ENCODE results near the gene MSRB3. TPM values are rescaled to one million over a fixed set of nuclear protein-coding genes. Genes with fewer than 3 reads are reported as not detected.

Gene MSRB3
- total RNA-seq, 1 donor from 2014 or later = 52.5 TPM

DNA sequence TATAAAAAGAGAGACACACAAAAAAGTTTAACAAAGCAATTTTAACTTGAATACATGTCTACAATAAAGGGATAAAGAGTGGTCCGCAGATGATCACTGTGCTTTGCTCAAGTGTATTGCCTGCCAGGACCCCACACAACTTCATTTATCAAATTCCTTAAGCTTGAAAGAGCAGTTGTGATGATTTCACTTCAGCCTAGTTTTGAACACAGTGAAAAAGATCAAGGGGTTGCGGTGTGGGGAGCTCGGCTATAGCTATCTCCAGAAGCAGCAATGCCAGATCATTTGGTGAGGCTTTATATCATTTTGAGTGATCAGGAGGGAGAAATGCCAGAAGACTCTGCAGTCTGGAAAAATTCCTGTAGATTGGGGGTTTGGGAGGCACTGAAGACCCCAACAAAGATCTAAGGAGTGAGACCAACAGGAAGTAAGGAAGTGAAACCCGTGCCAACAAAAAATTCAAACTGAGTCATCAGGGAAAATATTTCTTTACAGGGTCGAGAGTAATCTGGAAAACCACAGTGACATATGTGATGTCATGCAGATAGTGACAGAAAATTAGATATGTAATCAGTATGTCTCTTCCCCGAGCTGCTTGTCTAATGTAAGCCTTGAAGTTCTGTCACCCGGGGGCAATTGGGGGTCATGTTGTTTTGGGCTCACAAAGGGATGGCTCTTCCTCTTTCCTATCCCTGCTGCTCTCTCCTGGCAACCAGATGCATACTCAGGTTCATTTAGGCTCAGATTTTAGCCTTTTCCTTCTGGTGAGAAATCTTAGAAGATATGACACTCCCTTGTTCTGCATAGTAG lies 221.8 kb downstream of the MSRB3 start:
- no peaks in the 10 kb centered on the region for H3K27me3 ChIP-seq
- H3K4me3 ChIP-seq = no peak overlapping the region
- TF ChIP-seq, protein P1, sequence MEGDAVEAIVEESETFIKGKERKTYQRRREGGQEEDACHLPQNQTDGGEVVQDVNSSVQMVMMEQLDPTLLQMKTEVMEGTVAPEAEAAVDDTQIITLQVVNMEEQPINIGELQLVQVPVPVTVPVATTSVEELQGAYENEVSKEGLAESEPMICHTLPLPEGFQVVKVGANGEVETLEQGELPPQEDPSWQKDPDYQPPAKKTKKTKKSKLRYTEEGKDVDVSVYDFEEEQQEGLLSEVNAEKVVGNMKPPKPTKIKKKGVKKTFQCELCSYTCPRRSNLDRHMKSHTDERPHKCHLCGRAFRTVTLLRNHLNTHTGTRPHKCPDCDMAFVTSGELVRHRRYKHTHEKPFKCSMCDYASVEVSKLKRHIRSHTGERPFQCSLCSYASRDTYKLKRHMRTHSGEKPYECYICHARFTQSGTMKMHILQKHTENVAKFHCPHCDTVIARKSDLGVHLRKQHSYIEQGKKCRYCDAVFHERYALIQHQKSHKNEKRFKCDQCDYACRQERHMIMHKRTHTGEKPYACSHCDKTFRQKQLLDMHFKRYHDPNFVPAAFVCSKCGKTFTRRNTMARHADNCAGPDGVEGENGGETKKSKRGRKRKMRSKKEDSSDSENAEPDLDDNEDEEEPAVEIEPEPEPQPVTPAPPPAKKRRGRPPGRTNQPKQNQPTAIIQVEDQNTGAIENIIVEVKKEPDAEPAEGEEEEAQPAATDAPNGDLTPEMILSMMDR (IDR thresholded peaks at IDR 0.05) = no peak
- TF ChIP-seq POLR2AphosphoS5 (IDR thresholded peaks at IDR 0.05; ENCODE audit: insufficient read depth in 1 of 2, low read depth in 1 of 2) (no peak), POLR2A (IDR thresholded peaks at IDR 0.05) (no peak)
- intact Hi-C loops (cut with DNase I) = no loop called here
- DNase-seq (ENCODE audit: extremely low spot score in 2 of 2) = no peak
- no peak overlapping the region for H3K27ac ChIP-seq
- peaks cover 11% of the 10 kb centered on the region for H3K4me1 ChIP-seq
- H3K36me3 ChIP-seq = no peaks in the 10 kb centered on the region
- no peaks in the 10 kb centered on the region for H3K9me3 ChIP-seq

DNA sequence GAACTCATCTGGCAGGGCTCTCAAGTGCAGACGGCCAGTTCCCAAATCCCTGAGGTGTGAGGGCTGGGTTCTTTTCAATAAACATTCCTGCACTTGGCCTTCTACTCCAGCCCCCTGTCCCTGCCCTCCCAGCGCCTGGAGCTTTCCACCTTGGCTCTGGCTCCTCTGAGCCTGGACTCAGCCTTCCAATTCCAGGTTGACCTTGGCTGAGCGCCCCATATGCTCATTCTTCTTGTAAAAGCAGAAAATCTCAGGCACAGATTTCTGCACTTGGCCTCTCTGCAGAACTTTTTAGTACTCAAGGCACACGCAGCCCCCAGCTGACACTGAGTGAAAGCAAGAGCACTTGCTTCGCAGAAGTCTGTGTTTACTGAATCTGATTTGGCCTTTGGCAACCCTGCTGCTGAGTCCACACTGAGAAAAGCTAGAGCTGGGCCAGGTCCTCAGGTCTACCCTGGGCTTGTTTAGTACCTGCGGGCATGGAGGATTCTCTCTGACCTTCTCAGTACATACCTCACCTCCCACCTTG lies 222.7 kb downstream of the MSRB3 start:
- Histone ChIP-seq H3K4me3 (no peak overlapping the region), H3K27me3 (no peaks in the 10 kb centered on the region), H3K9me3 (no peaks in the 10 kb centered on the region), H3K27ac (no peak overlapping the region), H3K4me1 (peaks cover 11% of the 10 kb centered on the region), H3K36me3 (no peaks in the 10 kb centered on the region)
- intact Hi-C loops (cut with DNase I) = no loop called here
- TF ChIP-seq, protein P1 (IDR thresholded peaks at IDR 0.05) = no peak
- TF ChIP-seq POLR2AphosphoS5 (IDR thresholded peaks at IDR 0.05; ENCODE audit: insufficient read depth in 1 of 2, low read depth in 1 of 2) (no peak), POLR2A (IDR thresholded peaks at IDR 0.05) (no peak)
- no peak for DNase-seq (ENCODE audit: extremely low spot score in 2 of 2)

DNA sequence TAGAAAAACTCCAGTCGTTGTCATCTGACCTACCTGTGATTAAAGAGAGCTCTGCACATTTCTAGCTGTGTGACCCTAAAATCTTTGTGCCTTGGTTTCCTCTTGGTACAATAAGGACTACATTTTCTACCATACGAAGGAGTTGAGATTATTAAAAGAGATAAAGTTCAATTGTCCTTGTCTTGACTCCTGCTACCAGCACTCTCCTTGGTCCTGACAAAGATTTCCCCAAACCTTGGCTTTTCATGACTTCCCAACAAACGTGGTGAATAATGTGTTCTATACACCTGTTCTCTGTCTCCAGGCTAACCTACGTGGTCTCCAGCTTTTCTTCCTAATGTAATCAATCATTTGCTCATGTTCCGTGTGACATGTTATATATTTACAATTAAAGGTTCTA lies 223.5 kb downstream of the MSRB3 start:
- no peak overlapping the region for H3K27ac ChIP-seq
- H3K36me3 ChIP-seq = no peaks in the 10 kb centered on the region
- H3K4me3 ChIP-seq = no peak overlapping the region
- no peaks in the 10 kb centered on the region for H3K27me3 ChIP-seq
- TF ChIP-seq, protein P1 (IDR thresholded peaks at IDR 0.05) = no peak
- no peak for TF ChIP-seq POLR2AphosphoS5 (IDR thresholded peaks at IDR 0.05; ENCODE audit: insufficient read depth in 1 of 2, low read depth in 1 of 2)
- TF ChIP-seq POLR2A (IDR thresholded peaks at IDR 0.05) = no peak
- DNase-seq (ENCODE audit: extremely low spot score in 2 of 2) = no peak
- intact Hi-C loops (cut with DNase I) = no loop called here
- peaks cover 11% of the 10 kb centered on the region for H3K4me1 ChIP-seq
- no peaks in the 10 kb centered on the region for H3K9me3 ChIP-seq

DNA sequence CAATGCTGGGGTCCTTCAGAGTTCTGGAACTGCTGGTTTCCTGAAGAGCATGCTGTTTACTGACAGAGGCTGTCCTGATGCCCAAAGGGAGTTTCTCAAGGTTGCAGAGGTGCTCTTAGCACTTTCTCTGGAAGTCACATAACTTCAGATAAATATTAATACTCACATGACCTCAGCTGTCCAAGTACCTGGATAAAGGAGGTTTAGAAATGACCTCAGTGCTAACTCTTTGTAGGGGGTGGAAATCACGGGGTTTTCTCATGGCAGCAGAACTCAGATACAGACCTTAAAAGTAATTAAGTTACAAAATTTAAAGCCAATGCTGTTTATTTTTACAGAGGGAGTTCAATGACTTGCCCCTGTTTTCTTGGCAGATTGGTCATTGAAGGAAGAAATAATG lies 225.9 kb downstream of the MSRB3 start:
- no peak overlapping the region for H3K27ac ChIP-seq
- H3K36me3 ChIP-seq = no peaks in the 10 kb centered on the region
- no peaks in the 10 kb centered on the region for H3K27me3 ChIP-seq
- H3K4me1 ChIP-seq = peaks cover 11% of the 10 kb centered on the region
- TF ChIP-seq, protein P1 (IDR thresholded peaks at IDR 0.05) = no peak
- no peak for TF ChIP-seq POLR2AphosphoS5 (IDR thresholded peaks at IDR 0.05; ENCODE audit: insufficient read depth in 1 of 2, low read depth in 1 of 2)
- no peak for TF ChIP-seq POLR2A (IDR thresholded peaks at IDR 0.05)
- H3K9me3 ChIP-seq = no peaks in the 10 kb centered on the region
- intact Hi-C loops (cut with DNase I) = no loop called here
- no peak overlapping the region for H3K4me3 ChIP-seq
- no peak for DNase-seq (ENCODE audit: extremely low spot score in 2 of 2)
